ENCODE measurements around the gene NAV3. TPM values are rescaled to one million over a fixed set of nuclear protein-coding genes. Genes with fewer than 3 reads are reported as not detected.

Gene NAV3
- polyA plus RNA-seq, 1 of the 3 experiments (the other 2 are of a cell fraction): 10.5 TPM

GRCh38 chr12:78055545-78055944 is 224.9 kb downstream of the NAV3 start:
- ChIA-PET POLR2A (no interaction called here), CTCF (interaction anchor here (0.9 kb wide), 1 partner anchor 40 kb away, joined by 3 read pairs; no protein-coding TSS in a partner anchor)
- H3K9ac ChIP-seq: no peak overlapping the region
- H3K4me2 ChIP-seq: no peak overlapping the region
- 0 out of 2 replicates have a peak, but pooled peaks cover 3% of the 10 kb centered on the region for H3K79me2 ChIP-seq (ENCODE audit: insufficient read depth)
- TF ChIP-seq MXI1 (IDR thresholded peaks at IDR 0.05; ENCODE audit: low read depth, low read length) (no peak), EP300 (IDR thresholded peaks at IDR 0.05; ENCODE audit: borderline replicate concordance in 1 of 2, low read depth in 1 of 2, low read length in 1 of 2) (no peak), TCF12 (IDR thresholded peaks at IDR 0.05) (no peak), CHD2 (IDR thresholded peaks at IDR 0.05; ENCODE audit: low read length, partially characterized antibody) (no peak), RFX5 (IDR thresholded peaks at IDR 0.05; ENCODE audit: low read length) (no peak), RCOR1 (IDR thresholded peaks at IDR 0.05; ENCODE audit: low read length) (no peak), FOXM1 (IDR thresholded peaks at IDR 0.05; ENCODE audit: low read depth) (no peak), ELF1 (IDR thresholded peaks at IDR 0.05) (no peak), POLR2AphosphoS5 (IDR thresholded peaks at IDR 0.05; ENCODE audit: low read depth, low read length) (no peak), GATA2 (CRISPR knock-in tag; IDR thresholded peaks at IDR 0.05) (no peak), CTCF (IDR thresholded peaks at IDR 0.05) (no peak), EZH2phosphoT487 (IDR thresholded peaks at IDR 0.05; ENCODE audit: borderline replicate concordance, low read depth) (no peak), ZBTB33 (IDR thresholded peaks at IDR 0.05; ENCODE audit: borderline replicate concordance, low read depth) (no peak), FOSL2 (IDR thresholded peaks at IDR 0.05; ENCODE audit: borderline replicate concordance, low read depth) (no peak), YY1 (IDR thresholded peaks at IDR 0.05; ENCODE audit: low read depth) (no peak), TEAD4 (IDR thresholded peaks at IDR 0.05; ENCODE audit: borderline replicate concordance, insufficient read depth) (no peak), REST (IDR thresholded peaks at IDR 0.05; ENCODE audit: low read depth, low read length) (no peak)
- peaks cover 6 to 20% of the 10 kb centered on the region in 2 experiments for H3K36me3 ChIP-seq (replicated peaks in 1 of 2; ENCODE audit: control insufficient read depth in 1 of 2, insufficient read depth in 2 of 2, low read length in 1 of 2)
- H2AFZ ChIP-seq (ENCODE audit: low read depth): no peak overlapping the region
- no peak overlapping the region for H3K27ac ChIP-seq (ENCODE audit: low read depth in 2 of 2, low read length in 1 of 2)
- no peaks in the 10 kb centered on the region for H3F3A ChIP-seq (replicated peaks; ENCODE audit: insufficient read depth)
- no peaks in the 10 kb centered on the region for H3K27me3 ChIP-seq (ENCODE audit: insufficient read depth)
- H3K9me3 ChIP-seq: no peaks in the 10 kb centered on the region
- H3K4me1 ChIP-seq (ENCODE audit: control insufficient read depth in 1 of 2, insufficient read depth in 2 of 2, low read depth in 1 of 2, low read length in 1 of 2): no peaks in the 10 kb centered on the region
- H4K20me1 ChIP-seq (ENCODE audit: insufficient read depth): no peaks in the 10 kb centered on the region
- H3K4me3 ChIP-seq (ENCODE audit: low read depth in 2 of 2, low read length in 1 of 2): no peak overlapping the region
- H3K9me2 ChIP-seq: no peaks in the 10 kb centered on the region
- DNase-seq: no peak
